Germinal center (tissue), 1 donor: Measurements from ENCODE around the gene JARID2.

Experiments used
- DNase-seq: peaks from one replicate; pipeline ENCODE4 v3.0.0; 2012; ENCODE audit warnings: mixed read lengths, low spot score

Gene JARID2

DNA sequence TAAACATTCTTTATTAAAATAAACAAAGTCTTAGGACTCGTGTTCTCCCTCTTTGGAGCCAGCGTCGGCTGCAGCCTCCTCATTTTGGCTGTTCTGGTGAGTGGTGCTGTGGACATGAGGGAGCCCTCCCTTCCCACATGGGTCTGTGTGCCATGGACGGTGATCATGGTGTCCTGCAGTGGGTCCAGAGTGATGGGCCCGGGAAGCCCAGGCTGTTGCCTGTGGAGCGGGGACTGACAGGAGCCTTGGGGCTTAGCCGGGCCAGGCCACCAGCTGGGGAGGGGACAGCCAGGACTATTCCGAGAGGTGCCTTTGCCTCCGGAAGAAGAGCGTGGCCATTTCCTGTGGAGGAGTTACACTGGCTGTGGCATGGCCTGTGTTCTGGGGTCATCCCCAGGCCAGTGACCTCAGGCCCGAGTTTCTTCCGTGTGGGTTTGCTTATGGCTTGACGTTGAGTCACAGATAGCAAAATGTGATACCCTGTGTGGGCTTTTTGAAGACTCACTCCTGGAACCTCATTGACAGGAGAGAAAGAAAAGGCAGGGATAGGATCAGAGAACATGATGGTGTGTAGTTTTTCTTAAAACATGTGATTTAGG, 263.6 kb downstream of the JARID2 start:
- DNase-seq = no peak

DNA sequence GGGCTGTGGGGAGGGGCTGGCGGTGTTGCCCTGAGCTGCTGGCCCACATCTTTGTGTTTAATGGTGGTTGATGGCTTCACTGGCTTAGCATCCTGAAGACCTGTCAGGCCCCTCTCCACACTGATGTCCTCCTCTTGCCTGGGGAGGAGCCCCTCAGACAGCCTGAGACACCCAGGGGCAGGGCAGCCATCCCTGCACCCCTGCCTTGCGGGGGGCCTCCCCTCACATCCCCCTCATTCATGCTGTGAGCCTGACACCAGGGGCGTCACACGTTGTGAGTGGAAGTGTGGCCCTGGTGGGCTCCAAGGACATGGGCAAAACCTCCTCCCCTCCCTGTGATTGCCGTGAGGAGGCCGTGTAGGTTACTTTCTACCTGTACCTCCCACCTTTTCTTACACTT, 264.3 kb downstream of the JARID2 start:
- DNase-seq = no peak

DNA sequence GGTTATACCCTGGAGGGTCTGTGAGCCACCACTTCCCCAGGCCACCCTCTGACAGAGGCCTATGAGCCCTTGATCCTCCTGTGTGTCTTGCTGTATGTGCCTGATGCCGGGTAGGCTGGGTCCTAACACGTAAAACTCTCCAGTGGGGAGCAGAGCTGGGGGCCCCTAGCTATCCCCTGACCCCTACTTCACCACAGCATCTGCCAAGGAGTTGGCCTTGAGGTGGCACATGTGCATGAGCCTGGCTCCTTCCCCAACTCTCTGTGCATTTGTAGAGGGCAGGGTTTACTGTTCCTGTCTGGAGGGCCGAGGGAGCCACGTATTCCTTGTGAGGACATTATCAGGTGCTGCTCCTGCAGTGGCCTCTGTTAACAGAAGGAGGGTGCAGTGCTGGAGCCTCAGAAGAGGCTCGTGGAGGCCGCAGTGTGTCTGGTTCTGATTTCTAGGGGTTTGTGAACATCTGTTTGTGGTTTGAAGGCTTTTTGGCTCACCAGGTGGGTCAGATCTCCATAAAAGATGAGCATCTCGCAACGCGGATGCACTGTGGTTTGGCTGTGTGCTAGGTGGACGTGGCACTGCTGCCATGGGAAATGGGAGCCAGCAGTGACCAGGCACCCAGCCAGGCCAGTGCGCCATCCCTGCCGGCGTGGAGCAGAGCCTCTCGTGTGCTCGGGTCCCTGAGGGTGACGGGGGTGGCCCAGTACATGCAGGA, 264.8 kb downstream of the JARID2 start:
- DNase-seq = no peak

DNA sequence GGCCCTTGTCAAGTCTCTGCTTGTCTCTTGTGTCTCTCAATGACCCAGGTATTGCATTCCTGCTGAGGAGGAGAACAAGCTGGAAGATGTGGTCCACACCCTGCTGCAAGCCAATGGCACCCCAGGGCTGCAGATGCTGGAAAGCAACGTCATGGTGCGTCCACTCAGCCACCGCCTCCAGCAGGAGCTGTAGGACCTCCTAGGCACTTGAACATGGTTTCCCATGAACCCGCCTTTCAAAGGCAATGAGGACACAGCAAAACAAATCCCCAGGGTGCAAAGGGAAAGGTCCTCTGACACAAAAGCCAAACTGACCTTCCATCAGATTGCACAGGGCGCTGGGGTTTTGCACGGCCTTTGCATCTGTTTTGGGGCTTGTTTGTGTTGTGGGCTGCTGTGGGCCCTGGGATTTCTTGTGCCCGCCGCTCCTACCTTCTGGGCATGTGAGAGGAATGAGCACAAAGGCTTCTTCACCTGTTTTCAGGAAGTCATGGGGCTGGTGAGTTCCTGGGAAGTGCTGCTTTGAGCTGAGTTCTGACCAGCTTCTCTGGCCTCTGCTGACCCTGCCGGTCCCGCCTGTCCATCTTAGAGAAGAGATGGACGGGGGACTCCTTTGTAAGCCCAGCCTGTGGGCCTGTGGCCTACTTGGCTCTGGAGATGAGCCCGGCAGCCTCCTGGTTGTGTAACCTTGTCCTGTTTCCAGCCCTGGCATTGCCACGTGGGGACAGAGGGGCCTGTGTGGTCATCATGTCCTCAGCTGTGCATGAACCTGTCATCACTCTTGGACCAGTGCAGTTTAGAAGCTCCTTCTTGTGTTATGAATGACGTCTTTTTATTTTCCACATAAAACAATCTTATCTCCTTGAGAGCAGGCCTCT, 265.6 kb downstream of the JARID2 start:
- DNase-seq = no peak

DNA sequence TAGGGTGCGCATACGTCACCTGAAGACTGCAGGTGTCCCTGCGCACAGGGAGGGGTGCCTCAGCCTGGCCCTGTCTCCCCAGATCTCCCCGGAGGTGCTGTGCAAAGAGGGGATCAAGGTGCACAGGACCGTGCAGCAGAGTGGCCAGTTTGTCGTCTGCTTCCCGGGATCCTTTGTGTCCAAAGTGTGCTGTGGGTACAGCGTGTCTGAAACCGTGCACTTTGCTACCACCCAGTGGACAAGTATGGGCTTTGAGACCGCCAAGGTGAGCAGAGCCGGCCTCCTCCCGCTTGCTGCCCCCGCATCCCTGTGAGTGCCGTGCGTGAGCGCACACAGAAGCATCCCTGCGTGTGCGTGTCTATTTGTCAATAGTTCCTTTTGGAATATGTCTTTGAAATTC, 266.3 kb downstream of the JARID2 start:
- no peak for DNase-seq

DNA sequence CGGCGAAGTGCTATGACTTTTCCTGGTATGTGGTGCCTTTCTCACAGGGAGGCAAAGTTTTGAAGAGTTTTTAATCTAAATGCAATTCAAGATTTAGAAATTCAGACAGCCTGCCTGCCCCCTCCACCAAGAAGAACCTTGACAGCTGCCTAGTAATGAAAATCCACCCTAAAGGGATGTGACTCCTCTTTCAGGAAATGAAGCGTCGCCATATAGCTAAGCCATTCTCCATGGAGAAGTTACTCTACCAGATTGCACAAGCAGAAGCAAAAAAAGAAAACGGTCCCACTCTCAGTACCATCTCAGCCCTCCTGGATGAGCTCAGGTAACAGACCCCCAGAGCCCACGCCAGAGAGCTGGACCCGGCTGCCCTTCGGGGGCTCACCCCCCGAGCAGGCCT, 266.9 kb downstream of the JARID2 start:
- DNase-seq = no peak

DNA sequence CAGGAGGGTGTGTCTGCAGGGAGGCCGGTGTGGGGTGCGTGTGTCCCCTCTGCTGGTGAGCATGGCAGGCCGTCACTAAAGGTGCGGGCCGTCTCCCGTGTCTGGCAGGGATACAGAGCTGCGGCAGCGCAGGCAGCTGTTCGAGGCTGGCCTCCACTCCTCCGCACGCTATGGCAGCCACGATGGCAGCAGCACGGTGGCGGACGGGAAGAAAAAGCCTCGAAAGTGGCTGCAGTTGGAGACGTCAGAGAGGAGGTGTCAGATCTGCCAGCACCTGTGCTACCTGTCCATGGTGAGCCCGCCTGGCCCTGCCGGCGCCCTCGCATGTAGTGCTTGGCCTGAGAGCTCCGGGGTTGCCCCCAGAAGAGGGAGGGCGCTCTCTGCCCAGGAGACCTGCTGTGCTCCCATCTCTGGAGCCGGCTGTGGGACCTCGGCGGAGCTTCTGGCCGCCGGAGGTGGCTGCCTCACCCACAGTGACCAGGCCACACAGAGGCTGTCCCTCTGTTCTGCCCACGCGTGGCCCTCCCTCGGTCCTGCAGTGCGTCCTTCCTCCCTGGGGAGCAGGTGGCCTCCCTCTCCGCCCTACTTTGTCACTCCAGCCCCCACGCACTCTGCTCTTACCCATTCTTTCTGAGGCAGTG, 267.4 kb downstream of the JARID2 start:
- DNase-seq = no peak

DNA sequence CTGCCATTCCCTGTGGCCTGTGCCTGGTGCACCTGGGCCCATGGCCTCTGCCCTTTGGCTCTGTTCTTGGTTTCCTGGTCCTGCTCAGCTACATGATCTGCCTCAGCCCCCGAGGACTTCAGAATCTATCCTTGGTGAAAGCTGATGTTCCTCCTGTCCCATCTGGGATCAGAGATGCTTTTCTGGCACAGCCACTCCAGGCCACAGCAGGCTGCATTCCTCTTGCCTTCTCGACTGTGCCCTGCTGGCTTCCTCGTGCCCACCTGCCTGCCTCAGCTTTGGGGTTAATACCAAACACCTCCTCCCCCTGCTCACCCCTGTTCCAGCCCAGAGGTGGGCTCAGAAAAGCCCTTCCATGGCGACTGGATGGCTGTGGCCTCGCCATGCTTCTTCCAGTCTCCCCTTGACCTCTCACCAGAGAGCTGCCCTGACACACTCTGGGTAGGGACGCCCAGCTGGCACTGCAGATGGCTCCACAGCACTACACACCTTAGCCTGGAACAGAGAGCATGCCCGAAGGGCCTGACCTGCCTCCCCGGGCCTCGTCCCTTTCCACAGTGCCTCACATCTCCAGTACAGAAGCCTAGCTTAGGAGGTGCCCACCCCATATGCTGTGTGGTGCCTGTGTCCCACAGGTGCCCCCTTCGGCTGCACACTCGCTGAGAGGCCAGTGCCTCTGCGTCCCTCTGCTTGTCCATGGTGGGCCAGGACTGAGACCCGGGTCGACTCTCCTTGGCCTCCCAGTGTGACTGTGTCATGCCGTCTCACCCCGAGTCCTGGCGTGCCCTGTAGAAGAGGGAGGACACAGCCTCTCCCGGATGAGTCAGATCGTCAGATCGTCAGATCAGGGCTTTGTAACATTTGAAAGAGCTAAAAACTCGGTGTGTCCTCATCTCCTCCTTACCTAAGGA, 268.2 kb downstream of the JARID2 start:
- no peak for DNase-seq

DNA sequence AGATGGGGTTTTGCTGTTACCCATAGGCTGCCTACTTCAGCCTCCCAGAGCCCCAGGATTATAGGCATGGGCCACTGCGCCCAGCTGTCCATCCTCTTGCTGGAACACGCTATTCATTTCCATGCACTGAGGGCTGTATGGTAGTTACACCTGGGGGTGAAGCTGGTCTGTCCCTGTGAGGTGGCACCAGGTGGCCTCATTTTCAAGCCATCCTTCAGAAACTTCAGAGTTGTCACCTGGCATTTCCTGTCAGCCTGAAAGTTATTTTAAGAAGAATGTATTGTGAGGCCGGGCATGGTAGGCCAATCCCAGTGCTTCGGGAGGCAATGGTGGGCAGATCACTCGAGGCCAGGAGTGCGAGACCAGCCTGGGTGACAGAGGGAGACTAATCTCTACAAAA, 269.4 kb downstream of the JARID2 start:
- DNase-seq = no peak

DNA sequence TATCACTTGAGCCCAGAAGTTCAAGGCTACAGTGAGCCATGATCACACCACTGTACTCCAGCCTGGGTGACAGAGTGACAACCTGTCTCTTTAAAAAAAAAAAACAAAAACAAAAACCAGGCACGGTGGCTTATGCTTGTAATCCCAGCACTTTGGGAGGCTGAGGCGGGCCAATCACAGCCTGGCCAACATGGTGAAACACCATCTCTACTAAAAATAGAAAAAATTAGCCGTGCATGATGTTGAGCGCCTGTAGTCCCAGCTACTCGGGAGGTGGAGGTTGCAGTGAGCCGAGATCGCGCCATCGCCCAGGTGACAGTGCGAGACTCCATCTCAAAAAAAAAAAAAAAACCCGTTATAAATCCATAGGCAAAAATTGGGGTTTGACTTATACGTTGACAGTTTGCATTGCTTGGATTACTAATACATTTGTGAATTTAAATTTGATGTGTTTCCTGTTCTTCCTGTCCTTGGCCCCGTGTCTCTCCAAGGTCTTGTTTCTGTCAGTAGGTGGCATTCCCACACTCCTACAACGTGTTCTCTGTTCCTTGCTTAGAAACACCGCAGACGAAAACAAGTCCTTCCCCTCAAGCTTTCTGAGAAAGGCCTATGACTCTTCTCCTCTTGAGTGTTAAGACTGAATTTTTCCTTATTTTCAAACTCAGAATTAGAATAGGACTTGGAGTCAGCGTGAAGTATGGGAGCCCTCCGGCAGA, 269.9 kb downstream of the JARID2 start:
- DNase-seq = no peak

DNA sequence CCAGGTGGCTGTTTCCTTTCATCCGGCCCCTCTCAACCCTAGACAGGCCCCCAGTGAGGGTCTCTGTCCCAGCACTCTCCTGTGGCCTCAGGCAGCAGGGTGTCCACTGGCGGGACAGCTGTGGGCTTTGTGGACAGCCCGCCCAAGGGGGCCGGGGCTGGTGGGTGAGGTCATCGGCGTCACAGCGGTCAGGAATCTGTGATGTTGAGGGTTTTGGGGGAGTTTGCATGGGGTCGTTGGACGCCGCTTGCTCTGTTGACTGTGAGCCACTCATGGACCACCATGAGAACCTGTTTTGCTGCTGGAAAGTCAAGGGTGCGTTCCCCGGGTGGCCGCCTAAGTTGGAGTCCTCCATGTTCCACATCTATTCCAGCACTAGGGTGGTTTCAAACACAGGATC, 270.5 kb downstream of the JARID2 start:
- no peak for DNase-seq

DNA sequence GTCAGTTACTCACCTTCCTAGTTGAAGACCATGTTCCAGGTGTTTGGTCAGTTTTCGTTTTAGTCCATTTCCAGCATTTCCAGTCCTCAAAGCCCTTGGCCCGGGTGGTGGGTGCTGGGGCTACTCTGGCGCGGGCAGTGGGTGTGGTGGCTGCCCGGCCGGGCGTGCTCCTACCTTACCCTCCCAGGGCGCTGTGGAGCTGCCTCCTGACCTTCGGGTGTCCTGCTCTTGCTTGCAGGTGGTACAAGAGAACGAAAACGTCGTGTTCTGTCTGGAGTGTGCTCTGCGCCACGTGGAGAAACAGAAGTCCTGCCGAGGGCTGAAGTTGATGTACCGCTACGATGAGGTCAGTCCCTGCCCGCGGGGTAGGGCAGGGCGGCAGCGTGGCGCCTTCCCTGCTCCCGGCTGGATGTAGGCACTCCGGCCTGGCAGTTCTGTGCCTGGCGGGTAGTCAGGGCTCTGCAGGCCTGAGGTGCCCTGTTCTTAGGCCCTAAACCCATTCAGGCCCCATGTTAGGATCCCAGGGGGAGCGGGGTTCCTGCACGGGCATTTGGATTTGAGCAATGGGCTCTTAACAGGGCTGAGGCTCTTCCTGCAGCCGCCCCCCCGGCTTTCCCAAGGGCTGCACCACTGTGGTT, 271.2 kb downstream of the JARID2 start:
- DNase-seq = no peak

DNA sequence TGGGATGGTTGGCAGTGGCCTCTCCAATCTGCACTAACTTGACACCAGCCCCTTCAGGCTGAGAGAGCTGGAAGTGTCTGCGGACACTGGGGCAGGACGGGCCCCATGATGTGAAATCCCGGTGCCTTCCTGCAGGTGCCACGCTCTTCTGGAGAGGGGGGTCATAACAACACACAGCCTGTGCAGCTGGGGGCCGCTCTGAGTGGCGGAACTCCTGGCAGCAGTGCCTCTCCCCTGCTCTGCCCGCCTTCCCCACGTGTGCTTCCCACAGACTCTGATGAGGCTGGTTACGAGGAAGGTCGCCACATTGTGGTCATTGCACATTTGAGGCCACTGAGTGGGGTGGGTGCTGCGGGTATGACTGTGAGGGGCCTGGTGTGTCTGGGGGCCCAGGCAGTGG, 271.7 kb downstream of the JARID2 start:
- no peak for DNase-seq

DNA sequence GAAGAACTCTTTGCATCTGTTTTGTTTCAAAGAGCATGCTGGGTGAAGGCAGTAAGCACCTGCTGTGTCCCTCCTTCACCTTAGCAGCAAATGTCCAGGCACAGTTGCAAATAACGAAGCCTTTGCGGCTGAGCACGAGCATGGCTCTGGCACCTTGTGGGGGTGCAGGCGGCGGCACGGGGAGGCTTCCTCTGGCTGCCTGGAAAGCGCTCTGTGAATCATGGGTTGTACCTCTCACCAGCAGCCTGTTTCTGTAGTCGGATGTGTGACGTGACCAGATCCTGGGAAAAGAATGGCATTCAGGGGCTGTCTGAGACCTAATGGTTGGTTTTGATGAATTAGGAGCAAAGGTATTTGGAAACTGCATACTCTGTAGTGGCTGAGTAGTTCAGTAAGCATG, 272.2 kb downstream of the JARID2 start:
- no peak for DNase-seq

DNA sequence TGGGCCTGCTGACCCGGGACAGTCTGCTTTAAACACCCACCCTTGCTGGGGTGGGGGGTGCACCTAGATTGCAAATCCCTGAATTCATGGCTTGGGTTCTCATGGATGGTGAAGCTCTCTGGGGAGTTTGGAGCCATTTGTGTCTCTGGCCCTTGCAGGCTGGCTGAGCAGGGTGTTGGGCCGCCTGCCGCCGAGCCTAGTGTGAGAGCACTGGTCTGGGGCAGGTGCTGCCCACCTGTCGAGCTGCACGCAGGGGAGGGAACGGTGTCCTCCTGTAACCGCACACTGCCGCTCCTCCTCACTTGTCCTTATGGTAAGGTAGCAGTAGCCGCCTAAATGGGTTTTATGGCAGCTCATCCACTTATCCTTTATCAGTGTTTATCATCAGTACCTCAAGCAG, 273.0 kb downstream of the JARID2 start:
- DNase-seq = no peak

DNA sequence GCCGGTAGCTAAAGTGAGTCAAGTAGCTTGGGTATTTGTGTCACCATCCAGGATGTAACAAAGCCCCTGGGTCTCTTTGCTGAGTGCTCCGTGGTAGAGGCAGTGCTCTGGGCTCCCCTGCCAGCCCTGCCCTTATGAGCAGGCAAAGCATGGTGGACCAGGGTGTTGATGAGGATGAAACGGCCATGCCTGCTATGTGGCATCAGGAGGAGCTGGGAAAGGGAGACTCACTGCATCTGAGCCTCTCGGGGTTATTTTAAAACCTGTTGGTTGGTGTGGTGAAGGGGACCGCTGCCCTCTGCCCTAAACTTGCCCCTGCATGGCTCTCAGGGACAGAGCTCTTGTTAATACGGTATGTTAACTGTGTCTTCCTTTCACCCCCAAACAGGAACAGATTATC, 273.8 kb downstream of the JARID2 start:
- DNase-seq = no peak

DNA sequence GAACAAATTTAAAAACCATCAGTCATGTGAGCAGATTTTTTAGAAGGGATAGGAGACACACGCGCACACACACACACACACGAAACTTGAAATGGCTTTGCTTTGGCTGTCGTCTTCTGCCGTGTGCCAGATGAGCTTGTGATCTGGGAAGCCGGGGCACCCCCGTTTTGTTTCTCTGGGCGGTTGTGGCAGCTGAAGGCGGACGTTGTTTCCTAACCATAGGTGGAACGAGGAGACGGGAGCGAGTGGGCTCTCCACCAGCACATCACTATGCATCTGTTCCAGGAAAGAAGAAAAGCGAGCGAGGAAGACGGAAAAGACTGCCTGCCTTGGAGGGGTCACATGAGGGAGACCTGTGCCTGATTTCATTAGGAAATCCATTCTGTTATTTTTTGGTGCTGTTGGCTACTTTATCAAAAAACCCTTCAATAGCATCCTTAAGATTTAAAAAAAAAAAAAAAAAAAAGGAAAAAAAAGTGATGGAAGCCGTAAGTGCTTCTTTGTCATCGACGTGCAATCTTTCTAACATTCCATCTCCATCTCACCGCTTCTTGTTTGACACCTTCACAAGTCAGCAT, 274.8 kb downstream of the JARID2 start:
- no peak for DNase-seq

DNA sequence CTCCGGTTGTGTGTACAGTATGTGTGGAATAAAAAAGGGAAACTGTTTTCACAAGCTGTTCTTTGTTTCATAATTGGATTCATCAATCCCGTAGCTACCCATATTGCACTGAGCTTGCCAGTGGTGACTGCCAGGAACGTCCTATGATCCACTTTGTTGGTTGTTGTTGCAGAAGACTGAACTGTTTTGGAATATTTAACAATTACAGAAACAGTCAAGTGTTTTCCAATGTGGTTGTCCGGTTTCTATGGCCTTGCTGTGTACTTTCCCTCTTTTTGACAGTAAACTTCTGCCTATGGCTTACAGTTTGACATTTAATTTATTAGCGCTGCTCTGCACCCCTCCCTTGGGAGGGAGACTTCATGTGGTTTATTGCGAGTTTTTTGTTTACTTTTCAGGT, 275.7 kb downstream of the JARID2 start:
- DNase-seq = no peak

DNA sequence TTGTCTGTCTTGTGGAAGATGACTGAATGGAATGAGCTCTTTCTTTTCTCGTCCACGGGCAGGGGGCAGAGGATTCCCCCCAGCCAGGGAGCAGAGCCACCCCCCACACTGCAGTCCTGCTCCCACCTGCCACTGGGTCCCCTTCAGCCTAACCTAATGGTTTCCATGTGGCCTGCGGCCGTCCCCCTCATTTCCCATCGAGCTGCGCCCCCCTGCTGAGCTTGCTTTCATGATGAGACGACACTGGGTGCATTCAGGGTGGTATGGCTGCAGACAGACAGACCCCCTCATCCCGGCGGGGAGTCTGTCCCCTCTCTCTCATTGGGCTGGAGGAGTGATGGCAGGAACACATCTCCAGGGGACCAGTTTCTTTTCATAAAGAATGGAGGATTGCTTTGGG, 276.2 kb downstream of the JARID2 start:
- DNase-seq = no peak

DNA sequence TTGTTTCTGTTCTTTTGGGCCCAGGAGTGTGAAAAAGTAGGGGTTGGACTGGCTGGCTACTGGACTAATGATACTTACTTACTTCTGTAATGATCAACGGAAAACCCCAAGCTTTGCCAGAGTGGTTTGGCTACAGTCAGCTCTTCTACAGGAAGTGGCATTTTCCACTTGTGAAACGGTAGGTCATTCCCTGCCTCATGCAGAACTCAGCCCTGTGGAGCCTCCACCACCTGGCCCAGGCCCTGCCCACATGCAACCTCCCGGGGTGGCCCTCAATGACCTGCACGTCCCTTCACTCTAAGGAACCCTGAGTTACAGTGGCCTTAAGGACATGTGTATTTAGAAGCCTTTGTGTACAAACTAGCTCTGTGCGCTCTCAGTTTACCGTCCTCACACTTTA, 276.6 kb downstream of the JARID2 start:
- DNase-seq = no peak
